Retinal pigment epithelial cell (primary cell): ENCODE results near the gene FOXR1.

Experiments used
- DNase-seq: peaks from one replicate; pipeline ENCODE4 v3.0.0-alpha.2; 2010; ENCODE audit warnings: low read depth
- H3K4me3 ChIP-seq: 2 replicates; pipeline ENCODE4 v1.5.1; 2011; ENCODE audit warnings: mild to moderate bottlenecking, low read length, control low read depth, moderate library complexity
- TF ChIP-seq, protein P1 (sequence below): conservative IDR thresholded peaks from 2 replicates; pipeline ENCODE4 v1.5.1; 2011; ENCODE audit warnings: low read depth, low read length, control low read depth, inconsistent platforms

FOXR1 gene

DNA sequence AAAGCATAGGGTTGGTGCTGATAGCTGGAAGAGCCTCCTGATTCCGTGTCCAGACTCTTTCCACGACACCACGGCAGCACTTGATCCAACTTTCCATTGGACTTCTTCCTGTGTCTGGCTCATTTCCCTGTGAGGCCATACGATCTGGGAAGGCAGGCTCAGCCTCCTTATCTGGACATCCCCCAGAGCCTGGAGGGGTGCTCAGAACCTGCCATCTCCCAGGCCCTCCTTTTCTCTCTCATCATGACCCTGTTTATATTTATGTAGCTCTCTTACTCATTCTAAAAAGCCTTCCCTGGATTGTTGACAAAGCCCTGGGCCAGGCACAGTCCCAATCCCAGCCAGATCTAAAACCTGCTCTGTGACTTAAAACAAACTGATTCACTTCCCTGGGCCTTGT lies 38.1 kb upstream of the FOXR1 start:
- no peak overlapping the region for H3K4me3 ChIP-seq
- no peak for DNase-seq
- TF ChIP-seq, protein P1, sequence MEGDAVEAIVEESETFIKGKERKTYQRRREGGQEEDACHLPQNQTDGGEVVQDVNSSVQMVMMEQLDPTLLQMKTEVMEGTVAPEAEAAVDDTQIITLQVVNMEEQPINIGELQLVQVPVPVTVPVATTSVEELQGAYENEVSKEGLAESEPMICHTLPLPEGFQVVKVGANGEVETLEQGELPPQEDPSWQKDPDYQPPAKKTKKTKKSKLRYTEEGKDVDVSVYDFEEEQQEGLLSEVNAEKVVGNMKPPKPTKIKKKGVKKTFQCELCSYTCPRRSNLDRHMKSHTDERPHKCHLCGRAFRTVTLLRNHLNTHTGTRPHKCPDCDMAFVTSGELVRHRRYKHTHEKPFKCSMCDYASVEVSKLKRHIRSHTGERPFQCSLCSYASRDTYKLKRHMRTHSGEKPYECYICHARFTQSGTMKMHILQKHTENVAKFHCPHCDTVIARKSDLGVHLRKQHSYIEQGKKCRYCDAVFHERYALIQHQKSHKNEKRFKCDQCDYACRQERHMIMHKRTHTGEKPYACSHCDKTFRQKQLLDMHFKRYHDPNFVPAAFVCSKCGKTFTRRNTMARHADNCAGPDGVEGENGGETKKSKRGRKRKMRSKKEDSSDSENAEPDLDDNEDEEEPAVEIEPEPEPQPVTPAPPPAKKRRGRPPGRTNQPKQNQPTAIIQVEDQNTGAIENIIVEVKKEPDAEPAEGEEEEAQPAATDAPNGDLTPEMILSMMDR, result no peak

DNA sequence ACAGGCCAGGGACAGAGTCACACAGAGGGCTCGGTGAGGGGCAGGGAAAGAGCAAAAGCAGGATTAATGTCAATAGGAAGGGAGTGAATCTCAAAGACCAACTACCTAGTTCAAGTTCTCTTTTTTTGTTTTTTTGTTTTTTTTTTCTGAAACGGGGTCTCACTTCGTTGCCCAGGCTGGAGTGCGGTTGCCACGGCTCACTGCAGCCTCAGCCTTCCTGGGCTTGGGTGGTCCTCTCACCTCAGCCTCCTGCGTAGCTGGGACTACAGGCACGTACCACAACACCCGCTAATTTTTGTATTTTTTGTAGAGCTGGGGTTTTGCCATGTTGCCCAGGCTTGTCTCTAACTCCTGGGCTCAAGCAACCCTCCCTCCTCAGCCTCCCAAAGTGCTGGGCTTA lies 36.2 kb upstream of the FOXR1 start:
- DNase-seq, result no peak
- H3K4me3 ChIP-seq, result no peak overlapping the region
- TF ChIP-seq, protein P1, result no peak

DNA sequence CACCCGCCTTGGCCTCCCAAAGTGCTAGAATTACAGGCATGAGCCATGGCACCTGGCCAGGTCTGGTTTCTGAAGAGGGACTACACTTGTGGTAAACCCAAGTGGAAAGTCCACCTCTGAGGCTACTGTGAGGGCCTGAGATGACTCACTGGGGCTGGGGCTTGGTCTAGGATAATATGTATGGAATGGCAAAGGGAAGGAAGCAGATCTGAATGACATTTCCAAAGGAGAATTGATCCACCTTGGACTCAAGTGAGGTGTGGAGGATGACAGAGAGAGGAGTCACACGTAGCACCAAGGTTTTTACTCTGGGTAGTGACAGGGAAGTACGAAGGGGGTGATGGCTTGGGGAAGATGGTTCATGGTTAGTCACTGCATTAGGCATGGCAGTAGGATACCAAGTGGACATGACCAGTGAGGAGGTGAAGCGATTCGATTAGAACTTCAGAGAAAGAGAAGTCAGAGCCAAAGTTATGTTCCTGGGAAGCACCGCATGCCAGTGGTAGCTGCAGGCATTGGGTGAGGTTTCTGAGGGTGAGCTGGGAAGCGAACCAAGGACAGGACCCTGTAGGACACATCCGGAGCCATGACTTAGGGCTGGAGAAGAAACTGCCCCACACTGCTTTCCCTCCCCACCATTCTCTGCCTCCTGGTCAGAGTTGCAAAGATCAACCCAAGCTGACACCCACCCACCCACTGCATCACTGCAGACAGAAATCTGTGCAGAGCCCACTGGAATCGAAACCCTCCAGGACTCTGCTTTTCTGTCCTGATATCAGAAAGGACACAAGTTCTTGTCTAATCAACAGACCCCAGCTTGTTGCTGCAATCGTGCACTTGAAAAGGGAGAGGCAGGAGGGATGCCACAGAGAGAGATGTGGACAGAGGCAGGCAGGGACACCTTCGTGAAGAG lies 32.8 kb upstream of the FOXR1 start:
- H3K4me3 ChIP-seq, result no peak overlapping the region
- TF ChIP-seq, protein P1, result no peak
- DNase-seq, result no peak

DNA sequence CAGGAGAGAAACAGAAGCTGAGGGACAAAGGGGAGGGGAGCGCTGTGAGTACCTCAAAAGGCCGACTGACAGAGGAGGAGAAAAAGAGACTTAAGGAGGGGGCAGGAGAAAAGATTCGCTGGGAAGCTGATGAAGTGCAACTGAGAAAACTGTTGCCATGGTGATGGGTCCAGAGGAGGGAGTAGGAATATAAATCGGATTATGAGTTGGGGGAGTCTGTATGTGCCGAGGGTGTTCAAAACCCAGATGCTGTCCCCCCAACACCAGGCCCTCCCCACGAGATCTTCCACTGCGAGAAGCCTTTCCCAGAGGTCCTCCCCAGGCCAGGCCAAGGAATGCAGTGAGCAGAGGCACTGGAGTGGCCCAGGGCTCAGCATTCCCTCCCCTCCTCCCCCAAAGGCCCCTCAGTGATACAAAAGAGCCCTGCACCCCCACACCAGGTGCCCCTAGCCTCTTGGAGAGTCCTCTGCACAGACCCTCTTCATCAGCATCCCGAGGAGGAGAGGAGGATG lies 32.1 kb upstream of the FOXR1 start:
- H3K4me3 ChIP-seq, result no peak overlapping the region
- TF ChIP-seq, protein P1, result no peak
- DNase-seq, result no peak

DNA sequence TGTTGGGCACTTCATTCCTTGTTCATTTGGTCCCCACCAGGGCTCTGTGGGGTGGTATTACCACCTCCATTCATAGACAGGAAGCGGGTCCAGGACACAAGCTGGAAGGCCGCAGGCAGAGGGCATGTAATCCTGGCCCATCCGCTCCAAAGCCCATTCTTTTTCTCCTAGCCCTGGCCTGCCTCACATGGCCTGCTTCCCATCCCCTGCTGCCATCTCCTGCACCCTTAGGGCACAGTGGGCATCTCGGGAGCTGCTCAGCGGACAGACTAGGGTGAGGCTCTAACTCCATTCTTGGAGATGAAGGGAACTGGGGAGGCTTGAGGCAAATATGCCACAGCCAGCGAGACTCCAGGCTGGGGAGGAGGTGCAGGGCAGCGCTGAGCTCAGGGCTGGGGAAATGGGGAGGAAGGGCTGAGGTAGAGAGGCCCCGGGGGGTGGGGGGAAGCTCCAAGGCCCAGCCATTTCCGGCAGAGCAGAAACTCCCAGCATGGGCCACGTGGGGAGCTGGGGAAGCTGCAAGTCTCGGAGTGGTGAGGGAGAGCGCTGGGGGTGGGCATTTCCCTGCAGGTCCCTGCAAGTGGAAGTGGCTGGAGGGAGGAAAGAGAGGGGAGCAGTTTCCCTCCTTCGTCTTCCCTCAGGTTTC lies 31.5 kb upstream of the FOXR1 start:
- DNase-seq, result no peak
- TF ChIP-seq, protein P1, result no peak
- no peak overlapping the region for H3K4me3 ChIP-seq

DNA sequence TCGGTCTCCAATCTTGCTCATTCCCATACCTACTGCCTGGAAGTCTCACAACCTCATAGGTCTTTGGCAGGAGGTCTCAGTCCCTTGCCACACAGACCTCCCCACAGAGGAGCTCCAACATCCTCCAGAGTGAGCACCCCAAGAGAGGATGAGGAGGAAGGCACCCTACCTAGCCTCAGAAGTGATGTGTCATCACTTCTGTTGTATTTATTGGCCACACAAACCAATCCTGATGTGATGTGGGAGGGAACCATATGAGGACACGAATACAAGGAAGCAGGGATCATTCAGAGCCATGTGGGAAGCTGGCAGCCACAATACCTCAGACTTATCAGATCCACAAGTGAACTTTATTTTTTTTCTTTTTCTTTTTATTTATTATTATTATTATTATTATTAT lies 24.5 kb upstream of the FOXR1 start:
- DNase-seq, result no peak
- H3K4me3 ChIP-seq, result no peak overlapping the region
- TF ChIP-seq, protein P1, result no peak

DNA sequence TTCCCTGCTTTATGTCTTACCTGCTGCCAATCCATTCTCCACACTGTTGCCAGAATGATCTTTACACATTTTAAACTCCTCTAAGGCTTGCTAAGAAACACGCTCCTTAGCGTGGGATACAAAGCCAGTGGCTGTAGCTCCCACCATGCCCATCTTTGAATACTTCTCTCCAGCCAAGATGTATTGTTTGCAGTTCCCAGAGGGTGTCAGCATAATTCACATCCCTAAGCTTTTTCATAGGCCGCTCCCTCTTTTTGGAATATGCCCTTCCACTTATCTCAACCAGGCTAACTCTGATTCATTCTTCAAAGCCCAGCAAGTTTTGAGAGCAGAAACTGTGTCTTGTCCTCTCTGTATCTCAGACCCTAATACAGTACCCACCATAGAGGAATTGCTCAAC lies 23.6 kb upstream of the FOXR1 start:
- TF ChIP-seq, protein P1, result no peak
- DNase-seq, result no peak
- H3K4me3 ChIP-seq, result no peak overlapping the region
